HPDE6-E6E7 (cell line): ENCODE results near the gene PSMD3.

Experiments
- DNase-seq: peaks from one replicate; pipeline ENCODE4 v3.0.0; 2011; ENCODE audit warnings: missing footprints; ENCODE audit errors: extremely low spot score

Gene PSMD3

GRCh38 chr17:39960524-39961041 lies 20.0 kb upstream of the PSMD3 start:
- no peak for DNase-seq

- no peak for DNase-seq
Measured at GRCh38 chr17:39962642-39963220, 17.9 kb upstream of the PSMD3 start, which contains the start of gene GSDMA. GSDMA (plus strand) TSS chr17:39963004; CDS start chr17:39965688, 2,684 bp downstream.

- peak; percentile 90 for DNase-seq
Measured at GRCh38 chr17:39963829-39964228, 16.8 kb upstream of the PSMD3 start.

- DNase-seq: no peak
Measured at GRCh38 chr17:39965017-39965699, 15.4 kb upstream of the PSMD3 start.

- no peak for DNase-seq
Measured at GRCh38 chr17:39966771-39967170, 13.8 kb upstream of the PSMD3 start.

- DNase-seq: no peak
Measured at GRCh38 chr17:39968761-39969160, 11.8 kb upstream of the PSMD3 start.

- DNase-seq: no peak
Measured at GRCh38 chr17:39969375-39969774, 11.2 kb upstream of the PSMD3 start.

GRCh38 chr17:39970157-39970692 lies 10.4 kb upstream of the PSMD3 start:
- no peak for DNase-seq

- no peak for DNase-seq
Measured at GRCh38 chr17:39971076-39971603, 9.5 kb upstream of the PSMD3 start.

GRCh38 chr17:39972271-39972670 lies 8.3 kb upstream of the PSMD3 start:
- no peak for DNase-seq

- DNase-seq: no peak
Measured at GRCh38 chr17:39973496-39973895, 7.1 kb upstream of the PSMD3 start.

- no peak for DNase-seq
Measured at GRCh38 chr17:39974433-39974832, 6.2 kb upstream of the PSMD3 start.

- DNase-seq: no peak
Measured at GRCh38 chr17:39975801-39976200, 4.8 kb upstream of the PSMD3 start.

- DNase-seq: peak; percentile 48
Measured at GRCh38 chr17:39979016-39979670, 1.5 kb upstream of the PSMD3 start.

GRCh38 chr17:39979893-39980350 lies 685 bp upstream of the PSMD3 start:
- DNase-seq: no peak

GRCh38 chr17:39981207-39981741 lies 667 bp downstream of the PSMD3 start:
- no peak for DNase-seq

GRCh38 chr17:39981766-39982375 lies 1.3 kb downstream of the PSMD3 start:
- no peak for DNase-seq

- no peak for DNase-seq
Measured at GRCh38 chr17:39988206-39988810, 7.7 kb downstream of the PSMD3 start.

GRCh38 chr17:39994448-39994847 lies 13.8 kb downstream of the PSMD3 start:
- no peak for DNase-seq

- DNase-seq: no peak
Measured at GRCh38 chr17:39995438-39995837, 14.8 kb downstream of the PSMD3 start.

GRCh38 chr17:39996162-39996561 lies 15.6 kb downstream of the PSMD3 start:
- no peak for DNase-seq
